DOHH2 (cell line): Measurements from ENCODE around the gene NAV2.

Experiments used
- H3F3A ChIP-seq: fragments of 200-600 bp; sonication (generic), shearing (Covaris generic); 2 replicates; pipeline ENCODE4 v1.6.0; 2016; ENCODE audit warnings: antibody characterized with exemption, mild to moderate bottlenecking; ENCODE audit not compliant: control insufficient read depth, insufficient read depth
- H3K27ac ChIP-seq: fragments of 200-600 bp; sonication (generic); 2 replicates; pipeline ENCODE4 v1.5.1; 2014; ENCODE audit warnings: low read depth, mild to moderate bottlenecking, low read length, moderate library complexity
- H3K27me3 ChIP-seq: fragments of 200-600 bp; sonication (generic); 2 replicates; pipeline ENCODE4 v1.6.1; 2014; ENCODE audit warnings: mild to moderate bottlenecking, low read length, mixed read lengths; ENCODE audit not compliant: control insufficient read depth
- H3K36me3 ChIP-seq: fragments of 200-600 bp; sonication (generic); 2 replicates; pipeline ENCODE4 v1.6.1; 2014; ENCODE audit warnings: mild to moderate bottlenecking, low read length, moderate library complexity, mixed read lengths; ENCODE audit not compliant: control insufficient read depth
- H3K4me1 ChIP-seq: fragments of 200-600 bp; sonication (generic); 2 replicates; pipeline ENCODE4 v1.6.1; 2014; ENCODE audit warnings: mild to moderate bottlenecking, low read length, mixed read lengths; ENCODE audit not compliant: control insufficient read depth
- H3K4me2 ChIP-seq: fragments of 200-600 bp; sonication (generic); 2 replicates; pipeline ENCODE4 v1.6.0; 2014; ENCODE audit warnings: mild to moderate bottlenecking, low read length, moderate library complexity
- H3K4me3 ChIP-seq: fragments of 200-600 bp; sonication (generic); 2 replicates; pipeline ENCODE4 v1.5.1; 2014; ENCODE audit warnings: mild to moderate bottlenecking, low read length, mixed read lengths
- H3K79me2 ChIP-seq: fragments of 200-600 bp; sonication (generic); 2 replicates; pipeline ENCODE4 v1.6.1; 2014; ENCODE audit warnings: mild to moderate bottlenecking, low read length, mixed read lengths; ENCODE audit not compliant: control insufficient read depth
- H3K9me2 ChIP-seq: fragments of 200-600 bp; sonication (generic); replicated peaks from 2 replicates; pipeline ENCODE4 v1.6.1; 2014; ENCODE audit warnings: mild to moderate bottlenecking, low read length, mixed read lengths; ENCODE audit not compliant: control insufficient read depth
- H3K9me3 ChIP-seq: fragments of 200-600 bp; sonication (generic); 2 replicates; pipeline ENCODE4 v1.6.1; 2014; ENCODE audit warnings: antibody characterized with exemption, low read length, mixed read lengths; ENCODE audit not compliant: control insufficient read depth, insufficient read depth
- H4K20me1 ChIP-seq: fragments of 200-600 bp; sonication (generic); 2 replicates; pipeline ENCODE4 v1.6.0; 2014; ENCODE audit warnings: low read depth, mild to moderate bottlenecking, antibody characterized with exemption, low read length, moderate library complexity; ENCODE audit not compliant: control insufficient read depth, insufficient read depth
- EZH2phosphoT487 ChIP-seq: fragments of 200-600 bp; sonication (generic); IDR thresholded peaks from 2 replicates; pipeline ENCODE4 v1.6.1; 2017; ENCODE audit warnings: borderline replicate concordance, mild to moderate bottlenecking, antibody characterized with exemption, low read length, moderate library complexity, mixed read lengths
- TF ChIP-seq, protein P1 (sequence below): fragments of 200-600 bp; sonication (generic); IDR thresholded peaks from one replicate; pipeline ENCODE4 v1.5.1; 2014; ENCODE audit warnings: antibody characterized with exemption, mild to moderate bottlenecking, low read depth, low read length; ENCODE audit not compliant: poor library complexity, severe bottlenecking

Gene NAV2

DNA sequence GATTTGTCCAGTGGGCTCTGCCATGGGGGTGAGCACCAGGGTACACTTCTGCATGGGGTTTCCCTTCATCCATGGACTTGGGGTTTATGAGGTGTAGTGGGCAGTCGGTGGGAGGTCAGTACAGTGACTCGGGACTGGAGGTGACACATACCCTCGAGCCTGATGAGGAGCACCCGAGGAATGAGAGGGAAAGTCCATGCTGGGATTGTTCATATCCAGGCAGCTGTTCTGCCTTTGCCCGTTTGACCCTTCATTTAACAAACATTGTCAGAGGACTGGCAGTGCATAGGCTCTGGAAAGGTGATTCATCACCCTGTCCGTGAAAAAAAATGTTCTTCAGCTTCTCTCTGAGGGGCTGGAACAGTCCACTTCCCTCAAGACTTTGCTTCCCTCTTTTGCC, 2.7 kb downstream of the NAV2 start:
- Histone ChIP-seq H3K27ac (no peak overlapping the region), H3K79me2 (no peaks in the 10 kb centered on the region), H3K4me2 (no peak overlapping the region), H3K4me3 (no peak overlapping the region), H3K9me2 (no peaks in the 10 kb centered on the region), H3F3A (no peaks in the 10 kb centered on the region), H3K9me3 (no peaks in the 10 kb centered on the region), H3K4me1 (peaks cover 10% of the 10 kb centered on the region), H4K20me1 (no peaks in the 10 kb centered on the region), H3K27me3 (peaks cover 16% of the 10 kb centered on the region), H3K36me3 (no peaks in the 10 kb centered on the region)
- TF ChIP-seq EZH2phosphoT487: no peak
- TF ChIP-seq, protein P1, sequence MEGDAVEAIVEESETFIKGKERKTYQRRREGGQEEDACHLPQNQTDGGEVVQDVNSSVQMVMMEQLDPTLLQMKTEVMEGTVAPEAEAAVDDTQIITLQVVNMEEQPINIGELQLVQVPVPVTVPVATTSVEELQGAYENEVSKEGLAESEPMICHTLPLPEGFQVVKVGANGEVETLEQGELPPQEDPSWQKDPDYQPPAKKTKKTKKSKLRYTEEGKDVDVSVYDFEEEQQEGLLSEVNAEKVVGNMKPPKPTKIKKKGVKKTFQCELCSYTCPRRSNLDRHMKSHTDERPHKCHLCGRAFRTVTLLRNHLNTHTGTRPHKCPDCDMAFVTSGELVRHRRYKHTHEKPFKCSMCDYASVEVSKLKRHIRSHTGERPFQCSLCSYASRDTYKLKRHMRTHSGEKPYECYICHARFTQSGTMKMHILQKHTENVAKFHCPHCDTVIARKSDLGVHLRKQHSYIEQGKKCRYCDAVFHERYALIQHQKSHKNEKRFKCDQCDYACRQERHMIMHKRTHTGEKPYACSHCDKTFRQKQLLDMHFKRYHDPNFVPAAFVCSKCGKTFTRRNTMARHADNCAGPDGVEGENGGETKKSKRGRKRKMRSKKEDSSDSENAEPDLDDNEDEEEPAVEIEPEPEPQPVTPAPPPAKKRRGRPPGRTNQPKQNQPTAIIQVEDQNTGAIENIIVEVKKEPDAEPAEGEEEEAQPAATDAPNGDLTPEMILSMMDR: no peak

DNA sequence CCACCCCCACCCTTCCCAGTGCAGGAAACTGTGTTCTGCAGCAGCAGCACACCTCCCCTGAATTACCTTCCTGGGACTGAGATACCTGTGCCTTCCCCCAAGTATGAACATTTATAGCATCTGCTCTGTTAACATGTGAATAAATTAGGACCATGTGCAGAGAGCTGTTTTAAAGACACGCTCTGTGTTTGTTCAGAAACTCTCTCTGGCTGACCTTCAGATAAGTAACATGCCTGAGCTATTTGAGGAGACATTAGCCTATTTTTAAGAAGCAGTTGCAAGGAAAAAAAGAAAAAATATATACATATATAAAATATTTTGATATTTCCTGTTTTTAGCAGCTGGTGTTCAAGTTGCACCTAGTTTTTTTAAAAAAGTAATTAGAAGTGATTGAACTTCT, 5.4 kb downstream of the NAV2 start:
- no peaks in the 10 kb centered on the region for H4K20me1 ChIP-seq
- no peaks in the 10 kb centered on the region for H3K9me3 ChIP-seq
- H3K9me2 ChIP-seq: no peaks in the 10 kb centered on the region
- peaks cover 5% of the 10 kb centered on the region for H3K27me3 ChIP-seq
- no peak overlapping the region for H3K4me2 ChIP-seq
- H3K4me1 ChIP-seq: peaks cover under 1% of the 10 kb centered on the region; the same call in 1 of the 2 replicates
- no peak overlapping the region for H3K4me3 ChIP-seq
- H3K27ac ChIP-seq: no peak overlapping the region
- no peaks in the 10 kb centered on the region for H3F3A ChIP-seq
- no peaks in the 10 kb centered on the region for H3K79me2 ChIP-seq
- no peak for TF ChIP-seq EZH2phosphoT487
- no peaks in the 10 kb centered on the region for H3K36me3 ChIP-seq

DNA sequence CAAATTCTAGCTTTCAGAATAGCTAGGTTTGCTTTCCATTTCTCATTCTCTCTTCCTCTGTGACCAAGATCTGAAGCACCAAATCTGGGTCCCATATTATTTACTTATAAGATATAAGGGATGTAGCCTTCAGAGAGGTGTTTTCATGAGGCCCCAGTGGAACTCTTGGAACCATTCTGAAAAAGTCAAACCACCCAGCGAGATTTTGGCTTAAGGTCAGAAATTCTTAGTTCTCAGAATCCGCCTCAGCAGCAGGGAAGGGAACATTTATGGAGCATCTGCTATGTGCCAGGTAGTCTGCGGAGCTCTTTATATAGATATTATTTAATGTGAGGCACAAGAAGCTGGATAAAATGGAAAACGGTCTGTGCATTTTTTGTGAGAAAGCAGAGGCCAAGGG, 6.3 kb downstream of the NAV2 start:
- no peak overlapping the region for H3K4me2 ChIP-seq
- no peaks in the 10 kb centered on the region for H3K4me1 ChIP-seq
- no peaks in the 10 kb centered on the region for H3K79me2 ChIP-seq
- H3K27ac ChIP-seq: no peak overlapping the region
- H3K4me3 ChIP-seq: no peak overlapping the region
- H3K27me3 ChIP-seq: peaks cover 4% of the 10 kb centered on the region; the same call in 1 of the 2 replicates
- H3K36me3 ChIP-seq: no peaks in the 10 kb centered on the region
- no peaks in the 10 kb centered on the region for H3K9me3 ChIP-seq
- TF ChIP-seq, protein P1: no peak
- no peak for TF ChIP-seq EZH2phosphoT487
- no peaks in the 10 kb centered on the region for H3F3A ChIP-seq
- no peaks in the 10 kb centered on the region for H4K20me1 ChIP-seq
- no peaks in the 10 kb centered on the region for H3K9me2 ChIP-seq

DNA sequence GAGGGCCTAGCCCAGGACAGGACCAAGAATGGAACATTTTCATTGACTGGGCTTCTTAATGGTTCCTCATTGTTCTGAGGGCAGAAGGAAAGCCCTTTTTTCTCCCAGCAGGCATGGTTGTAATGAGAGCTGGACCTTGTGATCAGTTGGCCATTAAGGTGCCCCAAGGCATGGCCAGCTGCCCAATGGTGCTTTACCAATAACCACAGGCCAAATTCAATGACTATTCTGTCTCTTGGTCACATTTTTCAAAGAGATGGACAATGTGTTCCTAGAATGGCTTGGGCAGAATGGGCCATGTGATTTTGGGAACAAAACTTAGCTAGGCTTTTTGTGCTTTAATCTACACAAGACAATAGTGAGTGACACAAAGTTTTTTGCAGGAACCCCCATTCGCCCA, 7.3 kb downstream of the NAV2 start:
- H3K4me1 ChIP-seq: no peaks in the 10 kb centered on the region
- TF ChIP-seq, protein P1: no peak
- no peaks in the 10 kb centered on the region for H3K79me2 ChIP-seq
- no peaks in the 10 kb centered on the region for H3K36me3 ChIP-seq
- no peak overlapping the region for H3K27ac ChIP-seq
- H3K4me2 ChIP-seq: no peak overlapping the region
- H3K27me3 ChIP-seq: peaks cover 4% of the 10 kb centered on the region; the same call in 1 of the 2 replicates
- no peaks in the 10 kb centered on the region for H3F3A ChIP-seq
- H4K20me1 ChIP-seq: no peaks in the 10 kb centered on the region
- no peaks in the 10 kb centered on the region for H3K9me2 ChIP-seq
- no peaks in the 10 kb centered on the region for H3K9me3 ChIP-seq
- H3K4me3 ChIP-seq: no peak overlapping the region
